Measurements from ENCODE around the gene STT3B. TPM values are rescaled to one million over a fixed set of nuclear protein-coding genes. Genes with fewer than 3 reads are reported as not detected.

The STT3B gene
- total and polyA plus RNA-seq, 7 donors = 10.8 to 107 (median 64.1) TPM

DNA sequence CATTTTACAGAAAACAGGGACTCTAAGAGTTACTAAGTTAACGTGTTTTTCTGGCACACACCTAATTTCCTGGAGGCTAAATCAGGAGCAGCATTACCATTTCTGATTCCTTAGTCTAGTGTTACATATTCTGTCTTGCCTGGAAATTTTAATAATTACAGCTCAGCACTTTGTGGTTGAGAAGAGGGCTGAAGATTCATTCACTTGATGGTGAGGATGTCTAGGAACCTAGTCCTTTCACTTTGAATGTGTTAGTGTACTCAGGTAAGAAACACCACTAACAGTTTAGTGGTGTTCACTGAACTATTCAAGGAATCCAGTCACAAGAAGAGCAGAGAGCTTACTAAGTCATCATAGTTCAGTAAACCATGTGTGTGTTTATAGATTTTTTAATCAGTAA lies 102.8 kb downstream of the STT3B start:
- Histone ChIP-seq H3K27ac (peak overlapping the region in 1 of 4 donors; percentile 29), H3K36me3 (peaks cover 0 to 39% (median 6%) of the 10 kb centered on the region in 4 donors), H3K4me3 (no peak overlapping the region), H3K9me3 (no peaks in the 10 kb centered on the region), H3K4me1 (peaks cover 0 to 20% (median 6%) of the 10 kb centered on the region in 4 donors), H3K27me3 (no peaks in the 10 kb centered on the region)
- intact Hi-C loops (cut with DNase I) = no loop called here
- DNase-seq = no peak
- 55 to 66% methylated on average over 1 of the region's 1 CpG for WGBS, 2 donors
- TF ChIP-seq POLR2AphosphoS5 (IDR thresholded peaks at IDR 0.05) (no peak), POLR2A (IDR thresholded peaks at IDR 0.05) (no peak), EP300 (IDR thresholded peaks at IDR 0.05) (no peak)
- TF ChIP-seq, protein P1, sequence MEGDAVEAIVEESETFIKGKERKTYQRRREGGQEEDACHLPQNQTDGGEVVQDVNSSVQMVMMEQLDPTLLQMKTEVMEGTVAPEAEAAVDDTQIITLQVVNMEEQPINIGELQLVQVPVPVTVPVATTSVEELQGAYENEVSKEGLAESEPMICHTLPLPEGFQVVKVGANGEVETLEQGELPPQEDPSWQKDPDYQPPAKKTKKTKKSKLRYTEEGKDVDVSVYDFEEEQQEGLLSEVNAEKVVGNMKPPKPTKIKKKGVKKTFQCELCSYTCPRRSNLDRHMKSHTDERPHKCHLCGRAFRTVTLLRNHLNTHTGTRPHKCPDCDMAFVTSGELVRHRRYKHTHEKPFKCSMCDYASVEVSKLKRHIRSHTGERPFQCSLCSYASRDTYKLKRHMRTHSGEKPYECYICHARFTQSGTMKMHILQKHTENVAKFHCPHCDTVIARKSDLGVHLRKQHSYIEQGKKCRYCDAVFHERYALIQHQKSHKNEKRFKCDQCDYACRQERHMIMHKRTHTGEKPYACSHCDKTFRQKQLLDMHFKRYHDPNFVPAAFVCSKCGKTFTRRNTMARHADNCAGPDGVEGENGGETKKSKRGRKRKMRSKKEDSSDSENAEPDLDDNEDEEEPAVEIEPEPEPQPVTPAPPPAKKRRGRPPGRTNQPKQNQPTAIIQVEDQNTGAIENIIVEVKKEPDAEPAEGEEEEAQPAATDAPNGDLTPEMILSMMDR (IDR thresholded peaks at IDR 0.05) = no peak

DNA sequence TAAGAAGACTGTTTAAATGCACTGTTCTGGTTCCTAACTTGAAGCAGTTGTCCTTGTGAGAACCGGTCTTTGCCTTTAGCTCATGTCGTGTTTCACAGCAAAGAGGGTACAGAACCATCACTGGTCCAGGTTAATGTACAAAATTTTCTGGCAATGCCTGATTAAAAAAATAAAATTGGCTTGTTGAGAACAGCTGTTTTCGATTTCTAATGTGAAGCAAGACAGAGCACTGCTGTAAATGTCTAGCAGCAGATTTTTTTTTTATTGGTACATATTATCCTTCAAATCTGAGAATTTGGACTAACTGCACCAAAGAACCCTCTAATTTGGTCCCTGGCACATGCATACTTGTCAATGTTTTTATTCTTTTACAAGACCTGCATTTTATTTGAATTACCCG lies 103.3 kb downstream of the STT3B start:
- WGBS, 2 donors = 80 to 81% methylated on average over 4 of the region's 4 CpGs
- H3K4me3 ChIP-seq = no peak overlapping the region
- H3K4me1 ChIP-seq = peaks cover 0 to 20% (median 6%) of the 10 kb centered on the region in 4 donors
- H3K27ac ChIP-seq = peak overlapping the region in 1 of 4 donors; percentile 29
- H3K36me3 ChIP-seq = peaks cover 0 to 34% (median 6%) of the 10 kb centered on the region in 4 donors
- TF ChIP-seq POLR2AphosphoS5 (IDR thresholded peaks at IDR 0.05) (no peak), POLR2A (IDR thresholded peaks at IDR 0.05) (no peak), EP300 (IDR thresholded peaks at IDR 0.05) (no peak)
- TF ChIP-seq, protein P1 (IDR thresholded peaks at IDR 0.05) = no peak
- no peak for DNase-seq
- intact Hi-C loops (cut with DNase I) = no loop called here
- H3K9me3 ChIP-seq = no peaks in the 10 kb centered on the region
- no peaks in the 10 kb centered on the region for H3K27me3 ChIP-seq

- 15 to 29% methylated on average over 2 of the region's 2 CpGs for WGBS, 2 donors
- peaks cover 0 to 26% (median 6%) of the 10 kb centered on the region in 4 donors for H3K36me3 ChIP-seq
- TF ChIP-seq, protein P1 (IDR thresholded peaks at IDR 0.05) = no peak
- TF ChIP-seq EP300 (IDR thresholded peaks at IDR 0.05) (no peak), POLR2A (IDR thresholded peaks at IDR 0.05) (no peak), POLR2AphosphoS5 (IDR thresholded peaks at IDR 0.05) (no peak)
- peaks cover 0 to 20% (median 6%) of the 10 kb centered on the region in 4 donors for H3K4me1 ChIP-seq
- H3K4me3 ChIP-seq = no peak overlapping the region
- intact Hi-C loops (cut with DNase I) = no loop called here
- no peak for DNase-seq
- H3K9me3 ChIP-seq = no peaks in the 10 kb centered on the region
- peak overlapping the region in 1 of 4 donors; percentile 13 for H3K27ac ChIP-seq
- no peaks in the 10 kb centered on the region for H3K27me3 ChIP-seq
These were observed 104.1 kb downstream of the STT3B start for GRCh38 chr3:31636694-31637442.

DNA sequence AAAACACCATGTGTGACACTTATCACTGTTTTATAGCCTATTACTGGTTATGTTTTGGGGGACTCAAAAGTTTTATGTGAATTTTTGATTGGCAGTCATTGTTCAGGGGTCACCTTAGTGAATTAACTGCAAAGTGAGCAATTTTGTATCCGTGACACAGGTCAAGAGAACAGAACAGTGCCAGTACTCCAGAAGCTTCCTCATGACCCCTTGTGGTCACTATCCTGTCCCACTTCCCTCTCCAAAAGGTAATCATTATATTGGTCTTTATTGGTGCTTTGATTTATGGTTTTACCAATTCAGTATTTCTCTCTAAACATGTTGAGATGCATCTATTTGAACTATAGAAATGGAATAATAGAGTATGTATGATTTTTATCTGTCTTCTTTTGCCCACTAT lies 107.1 kb downstream of the STT3B start:
- DNase-seq = no peak
- Histone ChIP-seq H3K36me3 (peaks cover 0 to 11% (median 0%) of the 10 kb centered on the region in 4 donors), H3K27ac (no peak overlapping the region), H3K27me3 (no peaks in the 10 kb centered on the region), H3K4me1 (peaks cover 0 to 20% (median 6%) of the 10 kb centered on the region in 4 donors), H3K9me3 (no peaks in the 10 kb centered on the region), H3K4me3 (no peak overlapping the region)
- 95% methylated on average over 1 of the region's 1 CpG for WGBS, 2 donors
- intact Hi-C loops (cut with DNase I) = no loop called here
- TF ChIP-seq, protein P1 (IDR thresholded peaks at IDR 0.05) = no peak
- no peak for TF ChIP-seq EP300 (IDR thresholded peaks at IDR 0.05)
- no peak for TF ChIP-seq POLR2AphosphoS5 (IDR thresholded peaks at IDR 0.05)
- no peak for TF ChIP-seq POLR2A (IDR thresholded peaks at IDR 0.05)
